ENCODE measurements around the gene SAMD4B. TPM values are rescaled to one million over a fixed set of nuclear protein-coding genes. Genes with fewer than 3 reads are reported as not detected.

The SAMD4B gene
- total and polyA plus RNA-seq, 2 of the 8 experiments (the other 6 are each of a cell fraction or from before 2014, with no cell fraction given): 137 to 158 TPM

DNA sequence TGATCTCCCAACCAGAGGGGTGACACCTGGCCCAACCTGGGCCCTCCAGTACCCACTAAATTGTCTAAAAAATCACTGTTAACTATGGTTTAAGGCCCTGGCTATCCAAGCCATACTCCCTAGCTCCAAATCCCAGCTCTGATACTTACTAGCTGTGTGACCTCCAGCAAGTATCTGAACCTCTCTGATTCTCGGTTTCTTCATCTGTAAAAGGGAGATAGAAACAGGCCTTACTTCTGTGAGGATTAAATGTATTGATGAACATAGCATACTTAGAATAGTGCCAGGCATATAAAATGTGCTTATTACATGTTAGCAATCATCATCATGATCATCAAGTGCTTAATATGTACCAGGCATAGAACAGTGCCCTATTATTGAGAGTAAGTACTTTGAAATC is 26.3 kb upstream of the SAMD4B start:
- Histone ChIP-seq H3K27me3 (replicated peaks in 1 of 4; ENCODE audit: control insufficient read depth in 3 of 4, extremely low read depth in 1 of 4, insufficient read depth in 3 of 4, low read length in 3 of 4) (peaks cover 0 to 13% (median 9%) of the 10 kb centered on the region in 4 experiments; a peak in 3 of 7 replicates), H3K36me3 (ENCODE audit: control insufficient read depth in 2 of 4, insufficient read depth in 4 of 4, low read length in 3 of 4) (peaks cover 0 to 15% (median 1%) of the 10 kb centered on the region in 4 experiments; a peak in 3 of 8 replicates), H2BK20ac (ENCODE audit: low read length) (no peak overlapping the region), H3K9me3 (ENCODE audit: insufficient read depth in 2 of 2, low read depth in 1 of 2, low read length in 1 of 2) (no peaks in the 10 kb centered on the region), H4K8ac (ENCODE audit: extremely low read depth, insufficient read depth, low read length) (no peak overlapping the region), H3K23ac (ENCODE audit: insufficient read length) (no peak overlapping the region), H3K9ac (replicated peaks in 1 of 4; ENCODE audit: extremely low read depth in 1 of 4, low read depth in 3 of 4, low read length in 3 of 4) (no peak overlapping the region), H2AFZ (ENCODE audit: low read length) (no peak overlapping the region), H3K79me2 (ENCODE audit: control insufficient read depth in 1 of 2, insufficient read depth in 2 of 2, low read length in 2 of 2) (no peaks in the 10 kb centered on the region), H2BK120ac (replicated peaks; ENCODE audit: low read depth, low read length) (no peak overlapping the region), H3K18ac (ENCODE audit: extremely low read depth, low read length) (no peak overlapping the region), H3K27ac (ENCODE audit: low read depth, low read length) (no peak overlapping the region), H2AK5ac (ENCODE audit: low read depth, low read length) (no peak overlapping the region), H3K79me1 (ENCODE audit: low read depth, low read length) (no peaks in the 10 kb centered on the region), H2BK12ac (ENCODE audit: low read depth, low read length) (no peak overlapping the region), H3K4me1 (replicated peaks in 1 of 4; ENCODE audit: control insufficient read depth in 3 of 4, insufficient read depth in 4 of 4, low read length in 3 of 4) (peaks cover 2 to 8% (median 3%) of the 10 kb centered on the region in 4 experiments; a peak in 6 of 7 replicates), H4K5ac (ENCODE audit: insufficient read length, low read depth, low read length) (no peak overlapping the region), H4K20me1 (replicated peaks in 1 of 2; ENCODE audit: control insufficient read depth in 1 of 2, insufficient read depth in 2 of 2, low read length in 2 of 2) (peaks cover 0 to 7% of the 10 kb centered on the region in 2 experiments), H3K23me2 (ENCODE audit: low read depth, low read length) (peaks cover 5% of the 10 kb centered on the region; the same call in 1 of the 2 replicates), H3K4me2 (ENCODE audit: insufficient read depth in 1 of 2, low read depth in 2 of 2, low read length in 2 of 2) (no peak overlapping the region), H3K4me3 (ENCODE audit: extremely low read depth in 1 of 4, insufficient read depth in 2 of 4, low read depth in 3 of 4, low read length in 4 of 4) (no peak overlapping the region), H3K4ac (replicated peaks; ENCODE audit: insufficient read length, low read depth, low read length) (no peak overlapping the region), H3K56ac (replicated peaks; ENCODE audit: insufficient read length, low read depth, low read length) (no peak overlapping the region), H2BK5ac (ENCODE audit: low read depth, low read length) (no peak overlapping the region), H2BK15ac (ENCODE audit: low read length) (no peak overlapping the region), H3K14ac (ENCODE audit: insufficient read length) (no peak overlapping the region), H4K91ac (replicated peaks; ENCODE audit: insufficient read length, low read length) (no peak overlapping the region)
- WGBS, 2 experiments (ENCODE audit: extremely low coverage in 1 of 2, insufficient coverage in 1 of 2, insufficient read length in 1 of 2, insufficient replicate concordance in 2 of 2, low coverage in 1 of 2, low lambda C conversion rate in 2 of 2, missing lambda C conversion rate in 1 of 2): 100% methylated on average over 1 of the region's 1 CpG; no CpG with 5 or more reads in 1 of the 2 experiments
- CTCF ChIA-PET (ENCODE audit: partially characterized antibody): interaction anchor here (0.7 to 2.9 kb wide), 3 partner anchors 11 to 104 kb away, joined by 3 to 8 read pairs (median 7); no protein-coding TSS in a partner anchor
- DNase-seq (ENCODE audit: low read depth in 1 of 2, low spot score in 2 of 2) (no peak), FAIRE-seq (no peak)
- POLR2A ChIA-PET (ENCODE audit: partially characterized antibody): no interaction called here
- TF ChIP-seq CHD2 (IDR thresholded peaks at IDR 0.05; ENCODE audit: low read length) (no peak), KDM1A (IDR thresholded peaks at IDR 0.05; ENCODE audit: borderline replicate concordance, low read length) (0 out of 2 replicates have a peak, but pooled peaks have one; percentile 33)

Data from H1 (cell line).